Subcutaneous abdominal adipose tissue (tissue), 5 donors: ENCODE data around the gene TIE1.

Experiments
- H3K27ac ChIP-seq: one replicate; pipeline ENCODE4 v1.7.0; 2013; ENCODE audit warnings: low read depth, mild to moderate bottlenecking, inconsistent platforms, low read length, moderate library complexity
- H3K27me3 ChIP-seq, 5 donors: one replicate each; pipeline ENCODE4 v1.7.0; 2013; ENCODE audit warnings: low read length in 5 of 5, inconsistent platforms in 1 of 5; ENCODE audit not compliant: control insufficient read depth in 5 of 5, insufficient read depth in 4 of 5
- H3K36me3 ChIP-seq, 5 donors: one replicate each; pipeline ENCODE4 v1.7.0; 2013; ENCODE audit warnings: low read length in 5 of 5; ENCODE audit not compliant: control insufficient read depth in 5 of 5, insufficient read depth in 5 of 5
- H3K4me1 ChIP-seq, 5 donors: one replicate each; pipeline ENCODE4 v1.7.0; 2013; ENCODE audit warnings: low read length in 5 of 5, mild to moderate bottlenecking in 3 of 5, moderate library complexity in 1 of 5; ENCODE audit not compliant: control insufficient read depth in 5 of 5, insufficient read depth in 5 of 5
- H3K4me3 ChIP-seq, 5 donors: one replicate each; pipeline ENCODE4 v1.7.0; 2013; ENCODE audit warnings: low read length in 5 of 5, low read depth in 1 of 5
- H3K9ac ChIP-seq, 5 donors: one replicate each; pipeline ENCODE4 v1.7.0; 2013; ENCODE audit warnings: low read length in 5 of 5, mild to moderate bottlenecking in 4 of 5, moderate library complexity in 3 of 5
- H3K9me3 ChIP-seq, 5 donors: one replicate each; pipeline ENCODE4 v1.7.0; 2013; ENCODE audit warnings: low read length in 5 of 5; ENCODE audit not compliant: control insufficient read depth in 5 of 5
- donor health status: healthy.
- donor health status: healthy.
- donor health status: healthy.
- donor health status: healthy.
- donor health status: healthy.

TIE1 gene

DNA sequence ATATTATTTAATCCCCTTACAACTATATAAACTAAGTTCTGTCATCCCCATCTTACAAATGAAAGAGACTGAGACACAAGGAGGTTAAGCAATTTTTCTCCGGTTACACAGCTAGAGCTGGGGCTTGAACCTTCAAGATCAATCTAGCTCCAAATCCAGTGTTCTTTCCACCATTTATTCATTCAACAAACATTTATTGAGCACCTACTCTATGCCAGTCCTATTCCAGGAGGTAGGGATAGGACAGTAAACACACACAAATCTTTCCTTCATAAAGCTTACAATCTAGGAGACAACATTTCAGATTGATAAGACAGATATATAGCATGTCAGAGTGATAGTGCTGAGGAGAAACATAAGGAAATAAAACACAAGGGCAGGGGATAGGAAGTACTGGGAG is 33.9 kb upstream of the TIE1 start:
- peaks cover 0 to 7% (median 0%) of the 10 kb centered on the region in 5 donors for H3K27me3 ChIP-seq
- no peaks in the 10 kb centered on the region for H3K36me3 ChIP-seq
- H3K9me3 ChIP-seq, result peaks cover 0 to 3% (median 0%) of the 10 kb centered on the region in 5 donors
- peaks cover 0 to 12% (median 8%) of the 10 kb centered on the region in 5 donors for H3K4me1 ChIP-seq
- H3K4me3 ChIP-seq, result no peak overlapping the region
- no peak overlapping the region for H3K9ac ChIP-seq
- H3K27ac ChIP-seq, result no peak overlapping the region

DNA sequence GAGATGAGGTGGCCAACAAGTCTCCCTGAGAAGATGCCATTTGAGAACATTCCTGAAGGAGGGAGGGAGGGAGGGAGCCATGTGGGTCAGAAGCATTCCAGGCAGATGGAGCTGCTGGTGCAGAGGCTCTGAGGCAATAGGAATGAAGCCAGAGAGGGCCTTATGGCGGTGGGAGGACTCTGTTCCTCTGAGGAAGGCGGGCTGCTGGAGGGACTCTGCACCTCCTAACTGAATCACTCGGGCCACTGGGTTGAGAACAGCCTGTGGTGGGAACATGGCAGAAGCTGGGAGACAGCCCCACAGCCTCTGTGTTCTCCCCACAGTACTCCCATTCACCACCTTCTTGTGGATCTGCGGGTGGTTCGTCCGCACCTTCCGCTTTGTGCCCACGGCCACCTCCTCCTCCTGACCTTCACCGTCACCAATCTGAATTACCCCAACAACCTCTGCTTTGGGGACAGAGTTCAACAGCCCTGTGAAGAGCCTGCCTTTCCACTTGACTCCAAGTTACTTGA is 33.4 kb upstream of the TIE1 start:
- no peak overlapping the region for H3K27ac ChIP-seq
- H3K9ac ChIP-seq, result no peak overlapping the region
- H3K27me3 ChIP-seq, result peaks cover 0 to 7% (median 0%) of the 10 kb centered on the region in 5 donors
- H3K4me3 ChIP-seq, result no peak overlapping the region
- peaks cover 0 to 3% (median 0%) of the 10 kb centered on the region in 5 donors for H3K9me3 ChIP-seq
- H3K36me3 ChIP-seq, result no peaks in the 10 kb centered on the region
- peaks cover 0 to 12% (median 8%) of the 10 kb centered on the region in 5 donors for H3K4me1 ChIP-seq

DNA sequence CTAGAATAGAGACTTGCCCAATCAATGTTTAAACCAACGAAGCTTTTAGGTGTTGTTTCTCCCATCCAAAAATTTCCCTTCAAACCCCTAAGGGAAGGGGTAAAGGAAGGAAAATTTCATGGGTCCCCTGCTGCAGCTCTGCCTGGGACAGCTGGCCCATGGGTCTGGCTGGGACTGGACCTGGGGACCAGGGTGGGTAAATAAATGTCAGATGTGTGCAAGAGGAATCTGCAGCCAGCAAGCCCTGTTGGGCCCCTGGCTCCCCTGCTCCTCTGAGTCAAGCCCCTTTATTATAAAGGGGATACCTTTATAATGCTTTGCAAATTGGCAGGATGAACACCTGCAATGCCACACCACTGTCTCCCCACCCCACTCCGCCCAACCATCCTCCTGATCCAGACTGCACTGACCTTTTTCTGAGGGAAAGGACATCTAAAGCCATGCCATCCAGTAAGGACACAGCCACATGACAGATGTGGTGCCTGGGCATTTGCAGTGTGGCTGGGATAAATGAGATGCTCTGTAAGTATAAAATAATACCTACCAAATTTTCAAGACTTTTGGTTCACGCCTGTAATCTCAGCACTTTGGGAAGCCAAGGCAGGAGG is 32.9 kb upstream of the TIE1 start:
- Histone ChIP-seq H3K27ac (no peak overlapping the region), H3K36me3 (no peaks in the 10 kb centered on the region), H3K4me3 (no peak overlapping the region), H3K9ac (no peak overlapping the region), H3K4me1 (peaks cover 0 to 12% (median 8%) of the 10 kb centered on the region in 5 donors), H3K27me3 (peaks cover 0 to 7% (median 0%) of the 10 kb centered on the region in 5 donors), H3K9me3 (peaks cover 0 to 3% (median 0%) of the 10 kb centered on the region in 5 donors)

DNA sequence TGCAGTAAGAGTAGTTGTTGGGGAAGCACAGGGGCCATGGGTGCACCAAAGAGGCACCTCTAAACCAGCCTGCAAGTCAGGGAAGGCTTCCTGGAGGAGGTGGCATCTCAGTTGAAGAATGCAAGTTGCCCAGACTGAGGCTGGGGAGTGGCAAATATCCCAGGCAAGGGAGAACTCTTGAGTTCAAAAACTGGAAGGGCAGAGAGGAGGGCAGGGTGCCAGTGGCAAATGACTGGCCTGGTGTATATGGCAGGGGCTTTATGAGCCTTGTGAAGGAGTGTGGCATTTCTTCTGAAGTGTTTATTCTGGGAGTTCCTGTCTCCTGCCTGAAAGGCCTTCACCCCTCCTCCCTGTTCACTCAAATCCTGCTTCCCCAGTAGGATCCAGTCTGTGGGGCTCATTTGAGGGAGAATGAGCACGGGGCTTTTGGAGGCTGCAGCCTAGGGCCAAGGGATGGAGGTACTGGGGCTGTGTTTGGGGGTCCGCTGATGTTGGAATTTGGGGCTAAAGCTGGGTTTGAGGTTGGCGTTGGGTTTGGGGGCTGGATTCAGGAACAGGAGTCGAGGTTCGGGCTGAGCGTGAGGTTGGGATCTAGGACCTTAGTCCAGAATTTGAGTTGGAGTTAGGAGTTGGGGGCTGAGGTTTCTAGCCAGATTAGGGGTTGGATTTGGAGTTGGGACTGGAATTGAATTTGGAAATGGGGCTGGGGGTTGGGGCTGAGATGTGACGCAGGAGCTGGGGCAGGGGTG is 31.0 kb upstream of the TIE1 start, which contains the start of gene TMEM125:
Gene TMEM125 (plus strand): TSS at position 357 of the 749 bp plus-strand sequence. CDS start 2,740 bp downstream, outside the sequence.
- H3K27ac ChIP-seq, result no peak within 1 kb of the TSS

DNA sequence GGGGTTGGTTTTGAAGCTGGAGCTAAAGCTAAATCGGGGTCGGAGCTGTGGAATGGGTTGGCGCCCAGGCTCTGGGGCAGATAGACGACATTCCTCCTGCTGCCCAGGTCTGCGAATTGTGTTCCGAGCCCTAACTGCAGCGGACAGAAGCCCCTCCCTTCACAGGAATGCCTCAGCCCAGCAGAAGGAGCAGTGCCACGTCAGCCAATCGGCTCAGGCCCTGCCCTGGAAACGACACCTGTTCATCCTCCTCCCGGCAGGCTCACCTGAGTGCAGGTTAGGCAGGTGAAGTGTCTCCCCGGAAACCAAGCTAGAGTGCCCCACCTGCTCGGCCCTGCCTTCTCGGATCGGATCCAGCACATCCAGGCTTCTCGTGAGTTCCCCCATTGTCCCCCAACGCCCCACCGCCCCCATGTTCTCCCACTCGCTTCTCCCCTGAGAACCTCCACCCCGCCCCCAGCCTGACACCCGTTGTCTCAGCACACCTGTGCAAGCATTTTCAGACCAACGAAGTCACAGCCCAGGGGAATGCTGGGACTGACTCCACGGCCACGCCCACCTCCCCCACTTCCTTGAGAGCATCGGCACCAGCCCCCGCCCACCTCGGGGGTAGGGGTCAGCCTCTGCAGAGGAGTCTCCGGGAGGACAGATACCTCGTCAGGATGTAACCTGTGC is 30.2 kb upstream of the TIE1 start:
- Histone ChIP-seq H3K27me3 (peaks cover 0 to 7% (median 0%) of the 10 kb centered on the region in 5 donors), H3K27ac (no peak overlapping the region), H3K4me3 (no peak overlapping the region), H3K9ac (peak overlapping the region in 2 of 5 donors; percentile 10 to 19), H3K4me1 (peaks cover 0 to 21% (median 14%) of the 10 kb centered on the region in 5 donors), H3K9me3 (no peaks in the 10 kb centered on the region), H3K36me3 (no peaks in the 10 kb centered on the region)

More for the DNA sequence above, 31.0 kb upstream of the TIE1 start, which contains the start of gene TMEM125:
- Histone ChIP-seq H3K4me3 (no peak within 1 kb of the TSS), H3K27me3 (peaks cover 0 to 7% (median 0%) of the 10 kb centered on the region in 5 donors), H3K9me3 (no peaks in the 10 kb centered on the region), H3K4me1 (peaks cover 0 to 19% (median 13%) of the 10 kb centered on the region in 5 donors), H3K36me3 (no peaks in the 10 kb centered on the region), H3K9ac (peak within 1 kb of the TSS in 2 of 5 donors; percentile 10 to 19)

DNA sequence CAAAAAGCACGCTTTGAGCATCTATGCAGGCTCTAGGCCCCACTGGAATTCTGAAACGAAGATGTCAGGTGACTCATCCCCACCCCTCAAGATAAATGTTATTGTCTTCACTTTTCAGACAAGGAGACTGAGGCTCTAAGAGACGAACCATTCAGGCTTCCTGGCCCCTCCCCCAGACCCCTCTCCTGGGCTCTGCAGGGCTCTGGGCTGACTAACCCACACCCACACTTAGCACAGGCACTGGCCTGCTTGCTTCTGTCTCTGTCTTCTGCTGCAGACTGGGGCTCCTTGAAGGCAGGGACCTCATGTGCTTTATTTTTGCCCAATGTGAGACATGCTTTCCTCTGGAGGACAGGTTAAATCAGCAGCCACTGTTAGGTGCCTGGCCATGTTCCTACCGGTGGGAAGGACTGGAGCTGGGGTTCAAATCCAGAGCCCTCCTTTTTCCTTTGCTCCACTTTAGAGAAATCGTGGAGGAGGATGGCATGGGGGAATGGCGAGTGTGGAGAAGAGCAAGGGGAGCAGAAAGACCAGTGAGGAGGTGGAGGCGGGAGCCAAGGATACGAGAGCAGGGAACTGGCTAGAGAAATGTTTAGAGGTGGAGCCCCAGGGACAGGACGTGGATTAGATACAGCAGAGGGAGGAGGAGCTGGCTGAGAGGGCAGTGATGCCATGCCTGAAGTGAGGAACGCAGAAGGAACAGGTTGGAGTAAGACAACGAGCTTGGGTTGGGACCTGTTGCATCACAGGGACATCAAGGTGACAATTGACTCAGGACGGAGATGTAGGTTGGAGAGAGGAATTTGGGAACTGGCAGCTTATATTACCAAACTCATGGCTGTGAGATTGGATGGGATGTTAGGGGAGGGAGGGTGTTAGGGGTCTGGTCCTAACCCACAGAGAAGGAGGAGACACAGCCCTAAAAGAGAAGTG is 29.3 kb upstream of the TIE1 start:
- H3K36me3 ChIP-seq, result no peaks in the 10 kb centered on the region
- peaks cover 0 to 7% (median 0%) of the 10 kb centered on the region in 5 donors for H3K27me3 ChIP-seq
- H3K4me1 ChIP-seq, result peaks cover 0 to 23% (median 15%) of the 10 kb centered on the region in 5 donors
- no peak overlapping the region for H3K9ac ChIP-seq
- H3K27ac ChIP-seq, result no peak overlapping the region
- H3K9me3 ChIP-seq, result no peaks in the 10 kb centered on the region
- no peak overlapping the region for H3K4me3 ChIP-seq

DNA sequence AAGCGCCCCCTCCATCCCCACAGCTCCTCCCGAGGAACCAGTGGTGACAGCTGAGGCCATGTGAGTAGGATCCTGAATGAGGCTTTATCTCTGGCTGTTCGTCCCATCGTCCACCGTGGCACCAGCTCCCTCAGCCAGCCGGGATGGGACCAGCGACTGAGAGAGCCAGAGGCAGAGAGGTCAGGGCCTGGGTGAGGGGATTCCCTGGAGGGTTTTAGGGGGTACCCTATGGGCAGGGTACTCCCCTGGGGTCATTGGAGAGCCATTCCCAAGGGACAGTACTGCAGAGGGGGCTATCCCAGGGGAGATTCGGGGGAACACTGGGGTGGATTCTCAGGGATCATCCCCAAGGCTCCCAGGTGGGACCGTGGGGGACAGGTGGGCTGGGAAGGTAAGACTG is 28.6 kb upstream of the TIE1 start:
- peaks cover 0 to 28% (median 16%) of the 10 kb centered on the region in 5 donors for H3K4me1 ChIP-seq
- no peak overlapping the region for H3K27ac ChIP-seq
- no peak overlapping the region for H3K9ac ChIP-seq
- no peaks in the 10 kb centered on the region for H3K36me3 ChIP-seq
- H3K27me3 ChIP-seq, result peaks cover 0 to 7% (median 0%) of the 10 kb centered on the region in 5 donors
- no peaks in the 10 kb centered on the region for H3K9me3 ChIP-seq
- no peak overlapping the region for H3K4me3 ChIP-seq

DNA sequence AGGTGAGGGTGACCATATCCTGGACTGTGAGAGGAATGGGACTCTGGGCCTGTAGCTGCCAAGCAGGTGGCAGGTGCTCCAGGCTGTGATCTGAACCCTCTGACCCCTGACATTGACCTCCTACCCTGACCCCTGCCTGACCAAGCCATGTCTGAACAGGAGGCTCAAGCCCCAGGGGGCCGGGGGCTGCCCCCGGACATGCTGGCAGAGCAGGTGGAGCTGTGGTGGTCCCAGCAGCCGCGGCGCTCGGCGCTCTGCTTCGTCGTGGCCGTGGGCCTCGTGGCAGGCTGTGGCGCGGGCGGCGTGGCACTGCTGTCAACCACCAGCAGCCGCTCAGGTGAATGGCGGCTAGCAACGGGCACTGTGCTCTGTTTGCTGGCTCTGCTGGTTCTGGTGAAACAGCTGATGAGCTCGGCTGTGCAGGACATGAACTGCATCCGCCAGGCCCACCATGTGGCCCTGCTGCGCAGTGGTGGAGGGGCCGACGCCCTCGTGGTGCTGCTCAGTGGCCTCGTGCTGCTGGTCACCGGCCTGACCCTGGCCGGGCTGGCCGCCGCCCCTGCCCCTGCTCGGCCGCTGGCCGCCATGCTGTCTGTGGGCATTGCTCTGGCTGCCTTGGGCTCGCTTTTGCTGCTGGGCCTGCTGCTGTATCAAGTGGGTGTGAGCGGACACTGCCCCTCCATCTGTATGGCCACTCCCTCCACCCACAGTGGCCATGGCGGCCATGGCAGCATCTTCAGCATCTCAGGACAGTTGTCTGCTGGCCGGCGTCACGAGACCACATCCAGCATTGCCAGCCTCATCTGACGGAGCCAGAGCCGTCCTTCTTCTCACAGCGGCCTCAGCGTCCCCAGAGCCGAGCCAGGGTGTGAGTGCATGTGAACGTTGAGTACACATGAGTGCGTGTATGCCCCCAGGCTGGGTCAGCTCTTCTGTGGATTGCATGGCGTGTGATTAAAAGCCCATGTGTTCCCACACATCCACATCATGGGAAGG is 27.9 kb upstream of the TIE1 start:
- no peaks in the 10 kb centered on the region for H3K9me3 ChIP-seq
- H3K27ac ChIP-seq, result no peak overlapping the region
- H3K9ac ChIP-seq, result no peak overlapping the region
- peaks cover 0 to 7% (median 0%) of the 10 kb centered on the region in 5 donors for H3K27me3 ChIP-seq
- no peaks in the 10 kb centered on the region for H3K36me3 ChIP-seq
- H3K4me3 ChIP-seq, result no peak overlapping the region
- H3K4me1 ChIP-seq, result peaks cover 0 to 25% (median 12%) of the 10 kb centered on the region in 5 donors
